Activated CD8-positive, alpha-beta memory T cell treated with anti-CD3 and anti-CD28 coated beads, Interleukin-2, amount 50 U/mL, for 48 hours (primary cell): ENCODE results near the gene CUX1.
"Not testable (repeated sequence)": the region's sequence is repeated elsewhere in the genome, so short reads cannot be mapped to it uniquely, and the experiment has no call there.

Experiments used
- DNase-seq: peaks from one replicate; pipeline ENCODE4 v3.0.0-alpha.2; 2020

CUX1 gene

DNA sequence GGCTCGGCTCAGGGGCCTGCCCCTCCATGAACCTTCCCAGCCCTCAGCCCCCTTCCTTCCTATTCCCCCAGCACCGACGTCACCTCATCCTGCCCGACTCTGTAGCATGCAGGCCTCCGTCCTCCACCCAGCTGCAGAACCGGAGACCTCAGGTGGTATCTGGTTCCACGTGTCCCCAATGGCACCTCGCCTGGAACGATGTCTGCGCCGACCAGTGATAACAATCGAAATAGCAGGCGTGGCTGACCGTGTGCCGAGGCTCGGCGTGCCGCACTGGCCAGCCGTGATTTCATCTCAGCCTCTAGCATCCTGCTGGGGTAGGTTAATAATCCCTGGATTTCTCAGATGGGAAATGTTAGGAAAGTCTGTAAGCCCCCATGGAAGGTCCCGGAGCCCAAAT lies 171.7 kb downstream of the CUX1 start:
- no peak for DNase-seq

DNA sequence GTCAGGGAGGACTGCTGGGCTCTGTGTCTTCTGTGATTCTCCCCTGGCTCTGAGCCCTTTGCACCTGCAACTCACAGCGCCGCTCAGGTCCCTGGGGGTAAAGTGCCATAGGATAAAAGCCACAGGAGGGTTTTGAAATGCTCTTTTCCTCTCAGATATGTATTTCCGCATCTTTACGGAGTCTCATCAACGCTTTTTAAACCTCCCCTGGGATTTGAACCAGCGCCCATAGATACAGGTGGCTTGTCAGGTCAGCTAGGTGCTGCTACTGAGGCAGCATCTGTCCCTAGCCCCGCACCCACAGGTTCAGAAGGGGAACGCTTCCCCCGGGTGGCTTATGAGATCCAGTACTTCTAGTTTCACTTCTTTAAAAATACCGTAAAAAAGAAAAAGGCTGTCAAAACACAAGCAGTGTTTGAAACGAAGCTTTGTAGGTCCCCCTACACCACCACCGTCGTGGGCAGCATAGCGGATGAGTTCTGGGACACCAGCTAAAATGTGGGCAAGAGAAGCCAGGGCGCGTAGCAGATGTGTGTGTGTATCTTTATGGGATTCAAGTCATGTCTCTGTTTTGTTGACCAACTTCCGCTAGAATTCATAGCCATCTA lies 173.5 kb downstream of the CUX1 start:
- no peak for DNase-seq

DNA sequence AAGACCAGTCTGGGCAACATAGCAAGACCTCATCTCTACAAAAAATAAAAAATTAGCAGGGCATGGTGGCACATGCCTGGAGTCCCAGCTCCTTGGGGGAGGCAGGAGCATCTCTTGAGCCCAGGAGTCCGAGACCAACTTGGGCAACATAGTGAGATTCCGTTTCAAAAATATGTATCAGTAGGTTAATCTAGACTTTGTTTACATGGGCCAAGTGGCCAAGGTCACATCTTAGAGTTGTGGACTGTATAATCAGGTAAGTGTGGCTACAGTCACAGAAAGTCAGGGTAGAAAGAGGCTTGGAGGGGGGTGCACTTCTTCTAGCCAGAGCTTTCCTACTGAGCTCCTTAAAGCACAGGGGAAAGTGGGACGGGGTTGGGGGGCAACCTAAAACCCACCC lies 174.4 kb downstream of the CUX1 start:
- no peak for DNase-seq

DNA sequence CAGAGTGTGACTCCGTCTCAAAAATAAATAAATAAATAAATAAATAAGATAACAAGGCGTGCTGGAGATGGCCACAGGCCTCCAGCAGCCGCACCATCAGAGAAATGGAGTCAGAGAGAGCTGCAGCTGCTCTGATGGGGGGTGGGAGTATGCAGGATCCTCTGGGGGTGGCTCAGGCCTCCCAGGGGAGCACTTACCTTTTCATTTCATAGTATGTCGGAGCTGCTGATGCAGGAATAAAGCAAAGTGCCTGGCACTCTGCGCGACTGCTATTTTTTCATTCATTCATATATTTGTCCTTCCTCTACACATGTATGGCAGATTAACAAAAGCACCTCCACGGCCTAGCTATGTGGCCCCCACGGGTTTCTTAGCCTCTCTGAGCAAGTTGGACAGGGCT lies 175.9 kb downstream of the CUX1 start:
- no peak for DNase-seq

DNA sequence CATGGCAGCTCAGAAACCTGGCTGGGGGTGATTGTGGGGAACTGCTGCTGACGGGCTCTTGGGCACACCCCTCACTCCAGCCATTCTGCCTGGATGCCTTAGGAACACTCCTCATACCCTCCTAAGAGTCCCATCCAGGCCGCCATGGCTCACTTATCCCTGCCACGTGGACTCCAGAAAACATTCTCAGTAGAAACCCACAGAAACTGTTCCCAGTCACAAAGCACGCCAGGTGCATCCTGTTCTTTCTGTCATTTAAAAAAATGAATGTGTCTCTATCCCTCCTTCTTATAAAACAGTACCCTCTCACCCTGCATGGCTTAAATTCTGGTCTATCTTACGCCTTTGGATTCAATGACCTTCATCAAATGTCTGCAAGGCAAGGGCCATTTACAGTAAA lies 177.7 kb downstream of the CUX1 start:
- no peak for DNase-seq

DNA sequence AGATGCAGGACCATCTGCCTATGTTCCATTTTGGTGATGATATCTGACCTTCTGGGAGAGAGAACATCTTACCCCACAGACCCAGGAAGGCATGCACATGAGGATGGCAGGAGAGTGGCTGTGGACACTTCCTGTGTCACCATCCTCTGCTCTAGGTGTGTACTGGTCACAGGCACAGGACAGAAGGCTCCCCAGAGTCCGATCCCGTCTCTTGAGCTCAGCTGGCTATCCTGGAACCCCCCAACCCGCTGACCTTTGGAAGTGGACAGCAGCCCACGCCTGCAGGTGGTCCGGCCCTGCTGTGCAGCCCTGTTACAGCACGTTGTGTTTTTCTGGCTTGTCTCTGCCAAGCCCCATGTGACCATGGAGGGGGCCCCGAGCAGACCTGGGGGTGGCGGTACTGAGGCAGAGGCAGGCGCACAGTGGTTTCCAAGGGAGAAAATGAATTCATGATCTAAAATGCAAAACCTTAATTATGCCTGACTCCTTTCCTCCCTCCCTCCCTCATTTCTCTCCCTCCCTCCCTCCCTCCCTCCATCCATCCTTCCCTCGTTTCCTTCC lies 178.8 kb downstream of the CUX1 start:
- no peak for DNase-seq

DNA sequence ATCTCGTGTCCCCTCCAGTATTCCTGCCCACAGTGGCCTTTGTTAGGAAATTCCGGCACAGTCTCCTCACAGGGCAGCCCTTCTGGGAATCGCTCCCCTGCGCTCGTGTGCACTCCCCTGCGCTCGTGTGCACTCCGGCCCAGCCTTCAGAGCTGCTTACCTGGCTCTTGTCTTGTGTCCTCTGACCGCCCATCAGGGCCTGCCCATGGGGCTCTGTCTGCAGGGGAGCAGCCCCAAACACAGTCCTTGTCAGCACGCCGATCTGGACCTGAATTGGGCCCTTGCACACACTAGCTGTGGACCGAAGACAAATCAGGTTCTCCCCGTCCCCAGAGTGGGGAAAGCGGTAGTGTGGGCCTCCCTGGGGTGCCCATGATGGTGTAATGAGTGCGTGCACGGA lies 179.4 kb downstream of the CUX1 start:
- DNase-seq, result no peak

DNA sequence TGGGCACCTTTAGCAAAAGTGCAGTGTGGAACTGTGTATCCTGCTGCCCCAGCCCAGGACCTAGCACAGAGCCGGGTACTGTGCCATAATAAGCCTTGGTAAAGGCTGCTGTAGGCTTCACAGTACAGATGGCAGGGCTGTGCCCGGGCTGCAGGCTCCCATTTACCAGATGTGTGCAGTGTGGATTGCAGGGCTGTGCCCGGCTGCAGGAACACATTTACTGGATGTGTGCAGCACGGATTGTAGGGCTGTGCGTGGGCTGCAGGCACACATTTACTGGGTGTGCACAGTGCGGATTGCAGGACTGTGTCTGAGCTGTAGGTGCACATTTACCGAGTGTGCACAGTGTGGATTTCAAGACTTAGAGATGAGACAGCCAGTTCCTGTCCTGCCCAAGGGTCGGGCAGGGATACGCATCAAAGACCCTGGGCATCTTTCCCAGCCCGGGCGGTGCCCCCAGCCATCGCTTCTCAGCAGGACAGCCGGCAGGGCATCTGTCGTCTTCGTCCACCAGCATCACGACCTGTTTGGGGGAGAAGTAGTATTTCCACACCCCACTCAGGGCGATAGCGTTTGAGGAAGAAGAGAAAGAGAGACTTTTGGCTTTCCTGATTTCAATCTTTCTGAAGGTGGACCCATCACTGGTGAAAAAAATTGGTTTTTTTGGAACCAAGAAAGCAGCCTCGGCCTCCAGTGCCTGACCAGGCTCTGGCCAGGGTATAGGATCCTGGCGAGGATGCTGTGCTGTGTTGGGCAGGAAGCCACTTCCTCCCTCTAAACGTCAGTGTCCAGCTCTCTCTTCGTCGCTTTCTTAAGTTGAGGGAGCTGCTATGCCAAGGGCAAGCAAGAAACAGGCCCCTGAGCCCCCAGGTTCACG lies 180.8 kb downstream of the CUX1 start:
- no peak for DNase-seq

DNA sequence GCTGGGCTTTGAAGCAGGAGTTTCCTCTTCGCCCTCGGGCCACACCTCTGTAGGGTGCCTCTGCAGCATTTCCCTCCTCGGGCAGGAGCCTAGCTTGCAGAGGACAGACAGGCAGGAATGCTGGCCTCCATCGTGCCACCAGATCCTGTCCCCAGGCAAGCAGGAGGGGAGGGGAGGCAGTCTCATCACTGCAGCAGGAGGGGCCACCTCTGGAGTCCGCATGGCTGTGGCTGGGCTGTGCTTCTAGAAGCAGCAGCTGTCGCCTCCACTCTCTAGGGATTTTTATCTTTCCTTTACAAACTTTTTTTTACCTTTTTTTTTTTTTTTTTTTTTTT lies 181.4 kb downstream of the CUX1 start:
- DNase-seq, result no peak

DNA sequence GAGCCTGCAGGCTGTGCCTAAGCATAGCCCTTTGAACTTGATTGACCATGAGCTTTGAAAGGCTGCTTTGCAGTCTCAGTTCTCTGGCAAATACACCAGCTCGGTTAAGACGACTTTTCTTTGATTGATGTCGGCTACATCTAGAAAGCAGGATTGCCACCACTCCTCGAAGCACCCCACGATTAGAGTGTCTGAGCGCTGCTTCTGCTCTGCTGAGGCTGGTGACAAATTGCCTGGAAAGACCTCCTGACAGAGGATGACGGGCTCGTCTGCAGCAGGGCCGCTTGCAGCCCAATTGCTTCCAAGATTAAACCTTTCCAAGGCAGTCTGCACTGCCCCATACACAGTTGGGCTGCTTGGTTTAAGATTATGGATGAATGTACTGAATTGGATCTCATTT lies 182.0 kb downstream of the CUX1 start:
- DNase-seq, result no peak

DNA sequence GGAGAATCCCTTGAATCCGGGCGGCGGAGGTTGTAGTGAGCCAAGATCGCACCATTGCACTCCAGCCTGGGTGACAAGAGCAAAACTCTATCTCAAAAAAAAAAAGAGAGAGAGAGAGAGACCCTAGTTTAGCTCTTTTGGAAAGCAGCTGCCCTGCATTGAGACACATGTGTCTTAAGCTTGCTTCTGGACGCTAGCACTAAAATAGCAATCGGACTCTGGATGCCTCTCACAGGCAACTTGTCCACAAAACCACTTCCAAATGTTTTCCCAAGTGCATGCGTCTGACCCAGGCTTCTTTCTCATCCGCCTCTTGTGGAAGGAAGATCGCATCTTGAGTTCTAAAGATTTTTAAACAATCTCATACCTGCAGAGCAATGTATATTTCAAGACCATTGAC lies 182.7 kb downstream of the CUX1 start:
- DNase-seq, result no peak

DNA sequence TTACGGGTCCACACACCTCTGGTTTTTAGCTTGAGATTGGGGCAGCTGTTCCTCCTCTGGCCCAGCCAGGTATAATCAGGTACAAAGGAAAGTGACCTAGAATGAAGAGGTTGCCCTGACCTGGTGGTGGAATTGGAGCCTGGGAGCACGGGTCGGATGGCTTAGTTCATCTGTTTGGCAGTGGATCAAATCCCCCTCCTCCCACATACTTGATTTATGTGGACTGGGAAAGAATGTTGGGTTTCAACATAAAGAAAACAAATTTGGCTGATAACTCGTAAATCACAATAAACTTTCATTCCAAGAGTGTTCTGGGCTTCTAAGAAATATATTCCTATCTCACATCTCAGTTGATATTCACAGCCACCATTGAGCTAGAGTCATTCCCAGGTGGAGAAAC lies 186.8 kb downstream of the CUX1 start:
- DNase-seq, result no peak

DNA sequence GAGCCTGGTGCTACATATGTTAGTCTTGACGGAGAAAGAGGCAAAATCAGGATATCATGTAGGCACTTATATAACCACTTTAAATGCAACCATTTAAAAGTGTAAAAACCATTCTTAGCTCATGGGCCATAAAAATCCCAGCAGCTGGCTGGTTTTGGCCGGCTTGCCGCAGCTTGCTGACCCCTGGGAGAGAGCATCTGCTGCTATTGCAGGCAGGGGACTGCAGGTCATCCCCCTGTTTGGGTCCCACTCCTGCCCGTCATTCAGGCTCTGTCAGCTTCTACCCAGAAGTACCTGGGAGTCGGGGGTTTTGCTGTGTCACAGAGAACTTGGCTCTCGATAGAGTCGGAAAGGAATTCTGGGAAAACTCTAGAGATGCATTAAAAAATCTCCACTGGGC lies 187.4 kb downstream of the CUX1 start:
- no peak for DNase-seq

DNA sequence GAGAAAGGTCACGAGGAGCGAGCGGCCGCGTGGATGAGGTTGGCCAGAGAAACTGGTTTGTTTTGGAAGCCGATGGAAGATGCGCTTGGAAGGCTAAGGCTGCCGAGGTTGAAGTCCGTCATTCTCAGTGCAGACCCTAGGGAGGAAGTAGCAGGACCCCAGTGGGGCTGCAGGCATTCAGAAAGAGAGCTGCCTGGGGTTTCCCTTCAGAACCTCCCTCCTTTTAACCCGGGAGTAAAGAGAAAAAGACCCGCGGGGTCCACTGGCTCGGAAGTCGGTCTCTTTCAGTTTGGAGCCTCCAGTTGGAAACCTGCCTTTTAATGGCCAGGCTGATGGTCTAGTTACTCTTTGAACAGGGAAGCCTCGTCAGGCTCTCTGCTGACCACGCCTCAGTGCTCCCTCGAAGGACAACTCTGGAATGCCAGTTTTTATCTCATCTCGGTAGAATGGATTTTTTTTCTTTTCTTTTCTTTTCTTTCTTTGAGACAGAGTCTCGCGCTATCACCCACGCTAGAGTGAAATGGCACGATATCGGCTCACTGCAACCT lies 188.6 kb downstream of the CUX1 start:
- DNase-seq, result no peak

DNA sequence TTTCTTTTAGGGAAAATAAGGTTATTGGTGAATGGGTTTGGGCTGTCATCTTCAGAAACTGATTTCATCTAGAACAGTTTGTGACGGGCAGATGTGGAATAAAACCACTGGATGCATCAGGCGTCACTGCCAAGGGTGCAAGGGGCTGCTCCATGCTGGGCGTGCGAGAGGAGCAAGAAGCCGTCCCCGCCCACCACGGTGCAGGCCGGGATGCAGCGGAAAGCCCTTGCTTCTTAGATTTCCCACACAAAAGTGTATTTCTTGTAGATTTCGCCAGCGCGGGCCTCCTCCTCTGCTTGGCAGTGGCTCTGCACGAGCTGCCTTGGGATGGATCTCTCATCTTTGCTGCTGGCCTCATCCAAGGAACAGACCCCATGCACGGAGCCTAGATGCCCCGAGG lies 189.3 kb downstream of the CUX1 start:
- DNase-seq, result no peak

DNA sequence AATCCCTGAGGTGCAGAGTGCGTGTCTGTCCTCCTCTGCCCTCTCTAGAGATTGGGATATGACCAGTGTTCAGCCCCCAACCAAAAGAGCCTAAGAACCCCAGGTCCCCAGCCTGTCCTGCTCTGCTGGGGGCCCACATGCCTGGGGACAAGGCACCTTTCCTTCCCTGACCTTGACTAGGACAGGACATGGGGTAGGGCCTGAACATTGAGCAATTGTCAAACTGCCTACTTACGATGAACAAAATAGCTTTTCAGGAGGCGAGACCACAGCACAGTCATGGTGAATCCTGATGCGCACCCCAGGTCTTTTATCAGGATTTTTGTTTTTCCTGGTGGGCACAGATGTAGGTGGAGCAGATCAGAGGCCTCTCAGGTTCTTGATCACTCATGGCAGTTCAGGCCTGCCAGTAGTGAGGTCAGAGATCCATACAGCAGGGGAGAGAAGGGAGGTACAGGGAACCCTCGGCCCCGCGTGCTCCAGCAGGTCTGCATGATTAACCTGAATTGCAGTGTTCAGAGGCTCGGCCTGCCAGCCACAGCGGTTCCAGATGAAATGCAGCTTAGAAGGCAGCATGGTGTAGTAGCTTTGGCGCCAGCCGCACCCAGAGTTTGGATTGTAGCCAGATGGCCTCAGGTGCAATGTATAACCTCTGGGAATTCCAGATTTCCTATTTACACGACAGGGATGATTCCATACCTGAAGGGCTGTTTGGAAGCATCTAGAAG lies 191.3 kb downstream of the CUX1 start:
- no peak for DNase-seq

DNA sequence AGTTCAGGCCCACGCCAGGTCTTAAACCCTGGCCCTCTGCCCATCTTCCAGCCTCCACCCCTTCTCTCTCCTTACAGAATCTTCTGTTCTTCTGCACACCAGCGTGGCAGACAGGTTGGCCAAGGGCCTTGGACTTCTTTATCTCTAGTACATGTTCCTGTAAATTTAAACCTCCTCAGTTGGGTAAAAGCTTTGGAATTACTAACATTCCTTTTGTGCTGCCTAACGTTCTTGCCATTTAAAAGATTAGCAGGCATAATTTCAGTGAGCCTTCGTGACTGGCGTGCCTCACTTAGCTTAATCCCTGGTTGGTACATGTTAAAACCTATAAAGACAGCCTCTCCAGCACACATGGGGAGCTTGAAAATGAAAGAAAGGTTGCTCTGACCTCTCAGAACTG lies 192.2 kb downstream of the CUX1 start:
- DNase-seq, result no peak

DNA sequence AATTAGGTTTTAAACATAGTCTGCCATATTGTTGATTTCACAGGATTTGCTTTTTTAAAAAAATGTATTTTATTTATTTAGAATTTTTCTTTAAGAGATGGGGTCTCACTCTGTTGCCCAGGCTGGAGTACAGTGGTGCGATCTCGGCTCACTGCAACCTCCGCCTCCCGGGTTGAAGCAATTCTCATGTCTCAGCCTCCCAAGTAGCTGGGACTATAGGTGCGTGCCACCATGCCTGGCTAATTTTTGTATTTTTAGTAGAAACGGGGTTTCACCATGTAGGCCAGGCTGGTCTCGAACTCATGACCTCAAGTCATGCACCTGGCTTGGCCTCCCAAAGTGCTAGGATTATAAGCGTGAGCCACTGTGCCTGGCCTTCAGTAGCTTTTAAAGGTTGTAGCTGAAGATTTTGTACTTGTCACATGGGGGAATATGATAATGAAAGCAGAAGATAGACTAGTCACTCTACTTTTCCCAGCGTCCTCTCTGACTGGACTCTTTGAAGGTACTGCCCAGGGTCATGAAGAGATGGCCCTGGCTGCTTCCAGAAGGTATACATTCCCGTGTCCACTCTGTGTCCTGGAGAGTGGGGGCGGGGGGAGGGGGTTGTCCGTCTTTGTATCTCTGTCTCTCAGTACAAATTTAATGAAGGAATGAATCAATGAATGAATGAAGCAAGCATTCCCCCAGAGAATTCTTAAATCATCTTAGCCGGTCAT lies 194.8 kb downstream of the CUX1 start:
- DNase-seq, result not testable (repeated sequence)

DNA sequence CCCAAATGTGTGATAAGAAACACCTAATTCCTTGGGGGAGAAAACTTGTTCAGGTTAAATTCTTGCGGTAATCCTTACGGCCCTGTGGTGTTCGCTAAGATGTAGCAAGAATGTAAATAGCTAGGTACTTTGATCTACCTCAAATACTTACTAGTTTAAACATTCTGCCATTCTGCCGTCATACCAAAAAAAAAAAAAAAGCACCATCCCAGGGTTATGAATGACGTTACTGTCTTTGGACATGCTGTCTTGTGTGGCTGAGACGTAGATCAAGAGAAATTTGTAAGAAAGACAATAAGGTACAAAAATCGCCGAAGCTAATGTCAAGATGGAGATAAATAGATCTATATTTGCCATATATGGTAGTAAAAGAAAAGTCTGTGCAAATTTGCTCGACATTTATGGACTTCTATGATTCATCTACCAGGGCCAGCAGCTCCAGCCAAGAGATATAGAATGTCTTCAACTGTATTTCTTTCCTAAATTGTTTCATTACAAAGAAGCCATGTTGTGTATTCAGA lies 195.6 kb downstream of the CUX1 start:
- DNase-seq, result no peak

DNA sequence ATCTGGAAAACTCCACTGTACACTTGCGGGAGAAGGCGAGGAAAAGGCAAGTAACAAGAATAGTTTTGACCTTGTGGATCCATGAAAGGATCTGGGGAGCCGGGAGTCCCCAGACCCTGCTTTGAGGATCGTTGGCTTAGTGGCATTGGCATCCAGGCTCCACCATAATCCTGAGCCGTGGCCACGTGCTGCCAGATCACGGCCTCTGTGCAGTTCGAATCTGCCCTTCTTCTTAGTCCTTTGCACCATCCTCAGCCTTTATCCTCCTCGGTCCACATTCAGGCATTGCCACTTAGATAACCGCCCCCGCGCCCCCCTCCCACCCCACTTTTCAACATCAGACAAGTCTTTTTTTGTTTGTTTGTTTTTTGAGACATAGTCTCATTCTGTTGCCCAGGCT lies 201.4 kb downstream of the CUX1 start:
- DNase-seq, result no peak

DNA sequence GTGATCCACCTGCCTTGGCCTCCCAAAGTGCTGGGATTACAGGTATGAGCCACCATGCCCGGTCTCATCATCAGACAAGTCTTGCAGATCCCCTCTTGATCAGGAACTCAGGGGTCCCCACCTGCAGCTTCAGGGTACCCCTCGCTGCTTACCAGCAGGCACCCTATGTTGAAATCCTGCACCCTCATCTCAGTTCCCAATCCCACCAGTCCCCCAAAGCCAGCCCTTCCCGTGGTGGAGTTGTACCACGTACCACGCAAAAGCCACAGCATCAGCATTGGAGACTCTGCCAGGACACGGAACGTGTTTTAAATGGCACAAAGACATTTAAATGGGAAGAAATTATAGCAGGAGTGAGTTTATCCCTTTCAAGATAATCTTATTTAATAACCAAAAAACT lies 202.0 kb downstream of the CUX1 start:
- no peak for DNase-seq

DNA sequence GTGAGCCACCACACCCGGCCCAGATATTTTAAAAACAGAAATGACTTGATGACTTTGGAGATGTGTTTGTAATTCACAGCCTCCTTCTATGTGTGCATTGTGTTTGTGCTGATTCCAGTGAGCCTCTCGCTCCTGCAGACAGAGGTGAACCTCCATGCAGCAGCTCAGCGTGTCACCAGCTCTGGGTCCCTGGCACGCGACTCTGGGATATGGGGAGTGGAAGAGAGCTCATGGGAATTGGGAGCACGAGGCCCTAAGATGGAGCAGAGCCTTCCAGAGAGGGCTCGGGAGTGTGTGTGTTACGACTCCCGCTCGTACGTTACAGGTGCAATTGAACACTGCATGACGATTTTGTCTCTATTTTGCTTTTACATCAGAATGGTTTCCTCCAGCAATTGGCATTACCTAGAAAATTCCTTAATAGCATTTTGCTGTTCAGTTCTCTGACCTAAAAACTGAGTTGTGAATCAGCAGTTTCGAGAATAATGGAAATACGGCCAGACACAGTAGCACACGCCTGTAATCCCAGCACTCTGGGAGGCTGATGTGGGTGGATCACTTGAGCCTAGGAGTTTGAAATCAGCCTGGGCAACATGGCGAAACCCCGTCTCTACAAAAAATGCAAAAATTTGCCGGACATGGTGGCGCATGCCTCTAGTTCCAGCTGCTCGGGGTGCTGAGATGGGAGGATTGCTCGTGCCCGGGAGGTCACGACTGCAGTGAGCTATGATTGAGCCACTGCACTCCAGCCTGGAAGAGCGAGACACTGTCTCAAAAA lies 204.6 kb downstream of the CUX1 start:
- no peak for DNase-seq
